Measurements from ENCODE around the gene MCF2L.

MCF2L gene

GRCh38 chr13:113143466-113144254 is 174.6 kb downstream of the MCF2L start:
- no peak for DNase-seq (ENCODE audit: low read depth in 2 of 2, low spot score in 1 of 2)

DNA sequence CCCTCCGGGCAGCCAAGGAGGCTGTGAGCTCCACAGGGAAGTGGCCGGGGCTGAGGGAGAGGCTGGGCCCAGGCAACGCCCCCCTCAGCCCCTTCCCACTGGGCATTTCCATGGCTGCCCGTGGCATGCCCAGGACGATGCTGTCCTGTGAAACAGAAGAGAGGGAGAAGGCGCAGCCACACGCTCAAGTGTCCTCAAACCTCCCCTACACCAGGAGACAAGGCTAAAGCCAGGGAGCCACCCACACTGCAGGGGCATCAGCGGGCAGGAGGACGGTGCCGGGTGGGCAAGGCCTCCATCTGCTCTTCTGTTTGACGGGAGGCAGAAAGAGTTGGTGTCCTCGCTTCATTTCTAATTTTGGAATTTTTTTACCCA is 175.2 kb downstream of the MCF2L start:
- no peak for DNase-seq (ENCODE audit: low read depth in 2 of 2, low spot score in 1 of 2)

DNA sequence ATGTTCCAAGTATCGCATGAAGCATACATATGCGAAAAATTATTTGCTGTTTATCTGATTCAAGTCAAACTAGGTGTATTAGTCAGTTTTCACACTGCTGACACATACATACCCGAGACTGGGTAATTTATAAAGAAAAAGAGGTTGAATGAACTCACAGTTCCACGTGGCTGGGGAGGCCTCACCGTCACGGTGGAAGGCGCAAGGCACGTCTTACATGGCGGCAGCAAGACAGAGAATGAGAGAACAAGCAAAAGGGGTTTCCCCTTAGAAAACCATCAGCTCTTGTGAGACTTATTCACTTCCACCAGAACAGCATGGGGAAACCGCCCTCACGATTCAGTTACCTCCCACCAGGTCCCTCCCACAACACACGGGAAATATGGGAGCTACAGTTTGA is 176.5 kb downstream of the MCF2L start:
- DNase-seq (ENCODE audit: low read depth in 2 of 2, low spot score in 1 of 2), result no peak

DNA sequence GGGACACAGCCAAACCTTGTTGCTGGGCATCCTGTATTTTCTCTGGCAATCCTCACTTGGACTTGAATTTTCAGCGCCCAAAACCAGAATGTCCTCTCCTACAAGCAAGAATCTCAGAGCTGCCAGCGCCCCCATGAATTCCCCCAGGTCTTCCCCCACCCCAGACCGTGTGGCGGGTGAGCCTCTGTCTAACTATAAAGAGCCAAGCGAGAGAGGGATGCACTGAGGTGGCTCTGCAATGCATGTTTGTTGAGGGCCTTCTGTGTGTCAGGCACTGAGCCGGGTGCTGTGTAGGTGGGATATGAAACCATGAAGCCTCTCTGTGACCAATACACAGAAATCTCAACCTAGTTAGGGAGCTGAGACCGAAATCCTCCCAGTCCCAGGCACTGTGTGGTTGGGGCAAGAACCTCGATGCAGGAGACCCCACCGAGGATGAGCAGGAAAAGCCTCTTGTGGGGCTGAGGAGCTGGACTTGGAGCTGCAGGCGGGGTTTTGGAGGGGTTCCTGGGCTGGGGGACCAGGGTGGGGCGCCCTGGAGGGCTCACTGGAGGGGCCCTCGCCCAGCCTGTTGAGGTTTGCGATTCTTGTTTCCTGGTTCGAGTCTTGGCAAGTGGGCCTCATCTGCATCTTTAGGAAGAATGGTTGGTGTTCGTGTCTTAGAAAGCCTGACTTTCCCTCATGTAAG is 177.0 kb downstream of the MCF2L start:
- DNase-seq (ENCODE audit: low read depth in 2 of 2, low spot score in 1 of 2), result no peak

DNA sequence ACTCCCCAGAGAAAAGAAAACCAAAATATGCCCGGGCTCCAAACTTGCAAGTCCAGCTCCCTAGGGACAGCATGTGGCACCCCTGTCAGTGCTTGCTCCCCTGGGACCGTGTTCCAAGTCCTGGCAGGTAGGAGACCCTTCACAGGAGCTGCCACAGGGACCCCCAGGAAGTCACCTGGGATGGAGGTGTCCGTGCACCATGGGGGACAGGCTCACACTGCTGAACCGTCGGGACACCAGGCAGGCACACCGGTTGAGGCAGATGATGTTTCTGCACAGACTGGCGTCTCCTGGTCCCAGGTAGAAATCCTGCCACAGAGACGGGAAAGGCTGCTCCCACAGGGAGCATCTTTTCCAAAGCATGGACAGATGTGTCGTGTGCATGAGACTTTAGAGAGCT is 177.7 kb downstream of the MCF2L start:
- DNase-seq (ENCODE audit: low read depth in 2 of 2, low spot score in 1 of 2), result no peak

- no peak for DNase-seq (ENCODE audit: low read depth in 2 of 2, low spot score in 1 of 2)
Measured at GRCh38 chr13:113147206-113147605, 178.2 kb downstream of the MCF2L start.

- no peak for DNase-seq (ENCODE audit: low read depth in 2 of 2, low spot score in 1 of 2)
Measured at GRCh38 chr13:113148407-113148806, 179.4 kb downstream of the MCF2L start.

- no peak for DNase-seq (ENCODE audit: low read depth in 2 of 2, low spot score in 1 of 2)
Measured at GRCh38 chr13:113148940-113149503, 180.0 kb downstream of the MCF2L start.

All from stimulated activated CD8-positive, alpha-beta memory T cell treated with anti-CD3 and anti-CD28 coated beads, Interleukin-4, amount 100 ng/mL, for 4 hours (primary cell).